Naive thymus-derived CD8-positive, alpha-beta T cell (primary cell): ENCODE data around the gene OPA1. TPM values are rescaled to one million over a fixed set of nuclear protein-coding genes. Genes with fewer than 3 reads are reported as not detected.

Source experiments
- ATAC-seq, 2 donors: fragments of 150-1000 bp; cut with Tn5 transposase in 1 of 2; sonication (Bioruptor Pico), chemical (Tn5 transposase) in 1 of 2; 1 replicate in 1 of 2; 2 replicates in 1 of 2; pipeline ENCODE4 v1.10.0; 2021; ENCODE audit warnings: mild to moderate bottlenecking in 2 of 2, moderate library complexity in 2 of 2
- POLR2A ChIA-PET: fragments of 350-600 bp; sonication (Branson Sonifier 250); formaldehyde crosslinking; loops from one replicate; lab custom pipeline; 2021; ENCODE audit warnings: antibody characterized with exemption; lab: Charles Lee
- DNase-seq, 10 donors: peaks; one replicate each; pipeline versions ENCODE4 v3.0.0 to v3.0.0-alpha.2; 2020 to 2022
- H3K27ac Mint-ChIP-seq, 10 donors: one replicate each; pipeline ENCODE4 v1.8.0; 2020 to 2022; ENCODE audit warnings: mild to moderate bottlenecking in 10 of 10, mixed read lengths in 10 of 10, moderate library complexity in 4 of 10, inconsistent platforms in 1 of 10
- H3K27me3 Mint-ChIP-seq, 5 donors: one replicate each; pipeline ENCODE4 v1.8.0; 2021 to 2022; ENCODE audit warnings: mixed read lengths in 5 of 5
- H3K36me3 Mint-ChIP-seq, 3 donors: one replicate each; pipeline ENCODE4 v1.8.0; 2020 to 2022; ENCODE audit warnings: mixed read lengths in 3 of 3, mild to moderate bottlenecking in 2 of 3, inconsistent platforms in 1 of 3
- H3K4me1 Mint-ChIP-seq, 4 donors: one replicate each; pipeline ENCODE4 v1.8.0; 2021 to 2022; ENCODE audit warnings: mixed read lengths in 4 of 4
- H3K4me3 Mint-ChIP-seq, 10 donors: one replicate each; pipeline ENCODE4 v1.8.0; 2020 to 2022; ENCODE audit warnings: mild to moderate bottlenecking in 10 of 10, mixed read lengths in 10 of 10, moderate library complexity in 6 of 10, inconsistent platforms in 1 of 10
- H3K9me3 Mint-ChIP-seq, 9 donors: one replicate each; pipeline ENCODE4 v1.8.0; 2020 to 2022; ENCODE audit warnings: mixed read lengths in 9 of 9, mild to moderate bottlenecking in 3 of 9, inconsistent platforms in 1 of 9, moderate library complexity in 1 of 9
- polyA plus RNA-seq, 3 donors: library from polyadenylated mRNA; unstranded; fragments of 300-500 nt; fragmentation: Illumina TruSeq; gene quantifications; one replicate each; pipeline ENCODE4 v1.2.3, GENCODE V29; 2021
- total RNA-seq, 8 experiments: library from RNA in 2 of 8; stranded (reverse) in 2 of 8; gene quantifications; one replicate each; pipeline ENCODE4 v1.2.3 and lab custom pipeline; 2021 to 2026

Gene OPA1
- total and polyA plus RNA-seq, 5 experiments from 2014 or later, result 21.5 to 54.4 (median 26.5) TPM

DNA sequence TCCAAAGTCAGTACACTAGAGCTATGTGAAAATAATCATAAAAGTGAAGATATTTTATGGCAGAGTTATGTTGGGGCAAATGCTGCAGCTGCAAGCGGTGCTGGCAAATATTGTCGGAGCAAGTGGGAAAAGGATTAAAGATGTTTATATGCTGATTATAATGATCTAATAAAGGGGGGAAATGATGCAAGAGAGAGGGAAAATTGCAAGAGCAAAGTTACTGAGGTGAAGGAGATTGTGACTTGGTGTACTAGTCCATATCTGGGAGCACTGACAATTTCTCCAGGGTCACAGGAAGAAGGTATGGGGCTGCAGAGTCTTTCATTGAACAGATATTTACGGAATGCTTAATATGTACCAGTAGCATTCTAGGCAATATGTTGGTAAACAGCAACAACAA lies 45.8 kb downstream of the OPA1 start:
- Mint-ChIP-seq H3K27me3 (no peaks in the 10 kb centered on the region), H3K36me3 (peaks cover 4 to 40% (median 22%) of the 10 kb centered on the region in 3 donors), H3K4me3 (no peak overlapping the region), H3K27ac (no peak overlapping the region), H3K9me3 (no peaks in the 10 kb centered on the region), H3K4me1 (peaks cover 0 to 1% (median 0%) of the 10 kb centered on the region in 4 donors)
- ATAC-seq (no peak), DNase-seq (no peak)
- POLR2A ChIA-PET, result no interaction called here

- DNase-seq (no peak), ATAC-seq (no peak)
- H3K27ac Mint-ChIP-seq, result no peak overlapping the region
- H3K4me3 Mint-ChIP-seq, result no peak overlapping the region
- no peaks in the 10 kb centered on the region for H3K27me3 Mint-ChIP-seq
- no peaks in the 10 kb centered on the region for H3K9me3 Mint-ChIP-seq
- POLR2A ChIA-PET, result no interaction called here
- peaks cover 4 to 45% (median 26%) of the 10 kb centered on the region in 3 donors for H3K36me3 Mint-ChIP-seq
- H3K4me1 Mint-ChIP-seq, result peaks cover 0 to 1% (median 0%) of the 10 kb centered on the region in 4 donors
Observed at GRCh38 chr3:193640165-193640715, 47.2 kb downstream of the OPA1 start.

GRCh38 chr3:193640728-193641439 lies 47.9 kb downstream of the OPA1 start:
- ATAC-seq (no peak), DNase-seq (no peak)
- H3K27me3 Mint-ChIP-seq, result no peaks in the 10 kb centered on the region
- no peak overlapping the region for H3K4me3 Mint-ChIP-seq
- H3K36me3 Mint-ChIP-seq, result peaks cover 4 to 47% (median 24%) of the 10 kb centered on the region in 3 donors
- H3K9me3 Mint-ChIP-seq, result no peaks in the 10 kb centered on the region
- POLR2A ChIA-PET, result no interaction called here
- peaks cover 0 to 1% (median 0%) of the 10 kb centered on the region in 4 donors for H3K4me1 Mint-ChIP-seq
- H3K27ac Mint-ChIP-seq, result no peak overlapping the region

- Mint-ChIP-seq H3K27me3 (no peaks in the 10 kb centered on the region), H3K9me3 (no peaks in the 10 kb centered on the region), H3K36me3 (peaks cover 4 to 47% (median 25%) of the 10 kb centered on the region in 3 donors), H3K4me3 (no peak overlapping the region), H3K27ac (no peak overlapping the region), H3K4me1 (peaks cover 0 to 1% (median 0%) of the 10 kb centered on the region in 4 donors)
- POLR2A ChIA-PET, result no interaction called here
- DNase-seq (no peak), ATAC-seq (no peak)
Observed at GRCh38 chr3:193641440-193641775, 48.4 kb downstream of the OPA1 start.

GRCh38 chr3:193645806-193646205 lies 52.8 kb downstream of the OPA1 start:
- no peak for ATAC-seq
- Mint-ChIP-seq H3K36me3 (peaks cover 10 to 83% (median 32%) of the 10 kb centered on the region in 3 donors), H3K4me3 (no peak overlapping the region), H3K27me3 (no peaks in the 10 kb centered on the region), H3K27ac (no peak overlapping the region), H3K4me1 (peaks cover 0 to 1% (median 0%) of the 10 kb centered on the region in 4 donors), H3K9me3 (no peaks in the 10 kb centered on the region)
- DNase-seq, result no peak
- POLR2A ChIA-PET, result no interaction called here

GRCh38 chr3:193648542-193649076 lies 55.6 kb downstream of the OPA1 start:
- Mint-ChIP-seq H3K4me1 (peaks cover 0 to 2% (median 0%) of the 10 kb centered on the region in 4 donors), H3K36me3 (peaks cover 6 to 83% (median 25%) of the 10 kb centered on the region in 3 donors), H3K27me3 (no peaks in the 10 kb centered on the region), H3K27ac (peak overlapping the region in 2 of 10 donors; percentile 11 to 19), H3K9me3 (no peaks in the 10 kb centered on the region), H3K4me3 (no peak overlapping the region)
- DNase-seq (no peak), ATAC-seq (no peak)
- POLR2A ChIA-PET, result no interaction called here

GRCh38 chr3:193650585-193650984 lies 57.6 kb downstream of the OPA1 start:
- ATAC-seq, result no peak
- Mint-ChIP-seq H3K4me3 (no peak overlapping the region), H3K27me3 (no peaks in the 10 kb centered on the region), H3K4me1 (peaks cover 0 to 2% (median 0%) of the 10 kb centered on the region in 4 donors), H3K36me3 (peaks cover 6 to 84% (median 14%) of the 10 kb centered on the region in 3 donors), H3K27ac (peak overlapping the region in 1 of 10 donors; percentile 25), H3K9me3 (no peaks in the 10 kb centered on the region)
- no peak for DNase-seq
- POLR2A ChIA-PET, result no interaction called here

- POLR2A ChIA-PET, result no interaction called here
Observed at GRCh38 chr3:193655831-193656433, 62.9 kb downstream of the OPA1 start.

GRCh38 chr3:193656445-193656844 lies 63.4 kb downstream of the OPA1 start:
- no peak for ATAC-seq
- H3K4me3 Mint-ChIP-seq, result no peak overlapping the region

More at GRCh38 chr3:193655831-193656433, 62.9 kb downstream of the OPA1 start:
- H3K27me3 Mint-ChIP-seq, result no peaks in the 10 kb centered on the region
- no peaks in the 10 kb centered on the region for H3K9me3 Mint-ChIP-seq
- ATAC-seq (no peak), DNase-seq (no peak)
- H3K4me3 Mint-ChIP-seq, result no peak overlapping the region
- H3K4me1 Mint-ChIP-seq, result peaks cover 0 to 2% (median 0%) of the 10 kb centered on the region in 4 donors
- no peak overlapping the region for H3K27ac Mint-ChIP-seq
- H3K36me3 Mint-ChIP-seq, result peaks cover 0 to 80% (median 3%) of the 10 kb centered on the region in 3 donors

DNA sequence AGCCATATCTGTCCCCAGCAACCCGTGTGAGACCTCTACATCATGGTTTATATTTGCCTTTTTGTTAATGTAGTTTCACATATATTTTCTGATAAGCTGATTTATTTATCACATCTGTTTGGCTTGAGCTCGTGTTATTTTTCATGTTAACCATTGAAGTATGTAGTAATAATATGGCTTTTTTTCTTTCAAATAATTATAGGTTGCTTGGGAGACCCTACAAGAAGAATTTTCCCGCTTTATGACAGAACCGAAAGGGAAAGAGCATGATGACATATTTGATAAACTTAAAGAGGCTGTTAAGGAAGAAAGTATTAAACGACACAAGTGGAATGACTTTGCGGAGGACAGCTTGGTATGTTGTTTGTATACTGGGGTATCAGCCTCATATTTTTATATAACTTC lies 63.9 kb downstream of the OPA1 start:
- peaks cover 0 to 2% (median 0%) of the 10 kb centered on the region in 4 donors for H3K4me1 Mint-ChIP-seq
- H3K27ac Mint-ChIP-seq, result no peak overlapping the region
- ATAC-seq, result no peak
- POLR2A ChIA-PET, result no interaction called here
- no peak overlapping the region for H3K4me3 Mint-ChIP-seq
- no peaks in the 10 kb centered on the region for H3K27me3 Mint-ChIP-seq
- DNase-seq, result no peak
- H3K36me3 Mint-ChIP-seq, result peaks cover 0 to 85% (median 8%) of the 10 kb centered on the region in 3 donors
- H3K9me3 Mint-ChIP-seq, result no peaks in the 10 kb centered on the region

More at GRCh38 chr3:193656445-193656844, 63.4 kb downstream of the OPA1 start:
- Mint-ChIP-seq H3K36me3 (peaks cover 0 to 81% (median 8%) of the 10 kb centered on the region in 3 donors), H3K27me3 (no peaks in the 10 kb centered on the region), H3K9me3 (no peaks in the 10 kb centered on the region), H3K4me1 (peaks cover 0 to 2% (median 0%) of the 10 kb centered on the region in 4 donors), H3K27ac (no peak overlapping the region)
- POLR2A ChIA-PET, result no interaction called here
- DNase-seq, result no peak

- H3K9me3 Mint-ChIP-seq, result no peaks in the 10 kb centered on the region
- no peak overlapping the region for H3K4me3 Mint-ChIP-seq
- no peak for ATAC-seq
- peaks cover 0 to 86% (median 12%) of the 10 kb centered on the region in 3 donors for H3K36me3 Mint-ChIP-seq
- H3K27me3 Mint-ChIP-seq, result no peaks in the 10 kb centered on the region
- DNase-seq, result no peak
- no peak overlapping the region for H3K27ac Mint-ChIP-seq
- POLR2A ChIA-PET, result no interaction called here
- no peaks in the 10 kb centered on the region for H3K4me1 Mint-ChIP-seq
Observed at GRCh38 chr3:193660171-193660570, 67.2 kb downstream of the OPA1 start.

DNA sequence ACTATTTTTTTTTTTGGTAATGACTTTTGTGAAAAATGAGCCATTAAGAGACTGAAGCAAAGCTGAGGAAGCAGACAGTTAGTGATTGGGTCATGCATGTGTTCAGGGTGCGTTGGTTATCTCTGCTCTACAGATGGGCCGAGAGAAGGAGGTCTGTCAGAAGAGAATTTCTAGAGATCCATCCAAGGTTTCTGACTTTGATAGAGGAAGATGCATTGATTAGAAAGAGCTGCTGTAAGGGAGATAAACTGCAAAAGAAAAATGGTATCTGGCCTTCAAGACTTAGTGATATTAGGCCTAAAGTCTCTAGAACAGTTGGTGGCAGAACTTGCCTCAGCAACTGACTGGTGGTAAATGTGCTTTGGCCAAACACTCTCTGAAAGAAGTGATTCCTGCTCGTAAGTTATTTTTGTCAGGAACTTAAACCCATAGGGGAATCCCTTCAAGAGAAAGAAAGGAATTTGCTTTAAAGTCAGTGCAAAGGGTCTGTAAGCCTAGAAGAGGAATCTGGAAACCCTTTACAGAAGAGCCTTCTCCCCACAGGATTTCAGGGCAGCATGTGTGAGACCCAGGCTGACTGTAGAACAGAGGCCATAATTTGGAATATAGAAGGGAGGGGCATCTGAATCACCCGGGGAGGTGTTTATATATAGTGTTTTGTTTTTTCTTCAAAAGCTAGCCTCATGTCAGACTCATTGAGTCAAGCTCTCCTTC lies 67.8 kb downstream of the OPA1 start:
- POLR2A ChIA-PET, result no interaction called here

More for the DNA sequence above, 67.8 kb downstream of the OPA1 start:
- peaks cover 0 to 81% (median 12%) of the 10 kb centered on the region in 3 donors for H3K36me3 Mint-ChIP-seq
- no peaks in the 10 kb centered on the region for H3K9me3 Mint-ChIP-seq
- H3K27ac Mint-ChIP-seq, result peak overlapping the region in 2 of 10 donors; percentile 28 to 60
- H3K27me3 Mint-ChIP-seq, result no peaks in the 10 kb centered on the region
- H3K4me1 Mint-ChIP-seq, result no peaks in the 10 kb centered on the region
- H3K4me3 Mint-ChIP-seq, result no peak overlapping the region
- DNase-seq (no peak), ATAC-seq (no peak)
